Suprapubic skin (tissue), 4 donors: ENCODE measurements around the gene HERC2.
"Not testable (repeated sequence)": the region's sequence is repeated elsewhere in the genome, so short reads cannot be mapped to it uniquely, and the experiment has no call there.

Source experiments
- EP300 ChIP-seq: sonication (generic); formaldehyde crosslinking; IDR thresholded peaks from one replicate; pipeline ENCODE4 v1.6.1; 2017; ENCODE audit warnings: antibody characterized with exemption
- POLR2A ChIP-seq, 2 donors: fragments of 450-650 bp; IDR thresholded peaks; one replicate each; pipeline ENCODE4 v1.6.1; 2017; ENCODE audit warnings: antibody characterized with exemption in 2 of 2, mild to moderate bottlenecking in 2 of 2, moderate library complexity in 2 of 2
- POLR2AphosphoS5 ChIP-seq, 3 donors: sonication (generic); formaldehyde crosslinking; IDR thresholded peaks; one replicate each; pipeline ENCODE4 v1.6.1; 2017; ENCODE audit warnings: antibody characterized with exemption in 3 of 3
- TF ChIP-seq, protein P1 (sequence below), 2 donors: fragments of 200-600 bp in 1 of 2; fragments of 450-650 bp in 1 of 2; sonication (generic) in 1 of 2; IDR thresholded peaks; one replicate each; pipeline ENCODE4 v1.5.1; 2016 to 2019; ENCODE audit warnings: antibody characterized with exemption in 2 of 2, mild to moderate bottlenecking in 1 of 2, moderate library complexity in 1 of 2

DNA sequence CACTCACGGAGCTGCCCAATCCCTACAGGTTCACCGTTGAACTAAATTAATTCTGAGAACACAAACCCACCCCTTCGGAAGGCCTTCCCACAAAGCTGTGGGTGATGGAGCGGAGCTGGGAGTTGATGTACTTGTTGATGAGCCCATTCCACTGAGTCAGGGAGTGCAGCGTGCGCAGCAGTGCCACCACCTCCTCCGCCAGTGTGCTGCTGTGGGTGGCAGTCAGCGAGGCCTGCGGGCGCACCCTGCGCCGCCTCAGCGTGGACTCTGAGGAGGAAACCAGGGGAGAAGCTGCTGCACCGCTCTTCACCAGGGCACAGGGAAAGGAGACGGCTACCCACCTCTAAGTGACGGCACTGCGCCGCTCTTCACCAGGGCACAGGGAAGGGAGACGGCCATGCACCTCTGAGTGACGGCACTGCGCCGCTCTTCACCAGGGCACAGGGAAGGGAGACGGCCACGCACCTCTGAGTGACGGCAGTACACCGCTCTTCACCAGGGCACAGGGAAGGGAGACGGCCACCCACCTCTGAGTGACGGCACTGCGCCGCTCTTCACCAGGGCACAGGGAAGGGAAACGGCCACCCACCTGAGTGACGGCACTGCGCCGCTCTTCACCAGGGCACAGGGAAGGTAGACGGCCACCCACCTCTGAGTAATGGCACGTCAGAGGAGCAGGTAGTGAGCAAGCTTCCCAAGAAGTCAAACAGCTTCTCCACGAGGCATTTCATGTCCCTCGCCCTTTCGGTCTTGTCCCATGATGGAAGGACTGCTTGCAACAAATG, 107.8 kb downstream of the HERC2 start:
- TF ChIP-seq, protein P1, sequence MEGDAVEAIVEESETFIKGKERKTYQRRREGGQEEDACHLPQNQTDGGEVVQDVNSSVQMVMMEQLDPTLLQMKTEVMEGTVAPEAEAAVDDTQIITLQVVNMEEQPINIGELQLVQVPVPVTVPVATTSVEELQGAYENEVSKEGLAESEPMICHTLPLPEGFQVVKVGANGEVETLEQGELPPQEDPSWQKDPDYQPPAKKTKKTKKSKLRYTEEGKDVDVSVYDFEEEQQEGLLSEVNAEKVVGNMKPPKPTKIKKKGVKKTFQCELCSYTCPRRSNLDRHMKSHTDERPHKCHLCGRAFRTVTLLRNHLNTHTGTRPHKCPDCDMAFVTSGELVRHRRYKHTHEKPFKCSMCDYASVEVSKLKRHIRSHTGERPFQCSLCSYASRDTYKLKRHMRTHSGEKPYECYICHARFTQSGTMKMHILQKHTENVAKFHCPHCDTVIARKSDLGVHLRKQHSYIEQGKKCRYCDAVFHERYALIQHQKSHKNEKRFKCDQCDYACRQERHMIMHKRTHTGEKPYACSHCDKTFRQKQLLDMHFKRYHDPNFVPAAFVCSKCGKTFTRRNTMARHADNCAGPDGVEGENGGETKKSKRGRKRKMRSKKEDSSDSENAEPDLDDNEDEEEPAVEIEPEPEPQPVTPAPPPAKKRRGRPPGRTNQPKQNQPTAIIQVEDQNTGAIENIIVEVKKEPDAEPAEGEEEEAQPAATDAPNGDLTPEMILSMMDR (IDR thresholded peaks at IDR 0.05) = not testable (repeated sequence)
- TF ChIP-seq POLR2A (IDR thresholded peaks at IDR 0.05); EP300; POLR2AphosphoS5 (IDR thresholded peaks at IDR 0.05): not testable (repeated sequence)
